Measurements from ENCODE around the gene LPAR3. TPM values are rescaled to one million over a fixed set of nuclear protein-coding genes. Genes with fewer than 3 reads are reported as not detected.
A peak's percentile ranks its signal among the peaks of the same experiment; 100 is the strongest.

The LPAR3 gene
- total and polyA plus RNA-seq, 2 of the 4 experiments (the other 2 are of a cell fraction) = 0.09 to 0.18 TPM

GRCh38 chr1:84855691-84856630, 37.0 kb downstream of the LPAR3 start (continued):
- TF ChIP-seq ELK1 (IDR thresholded peaks at IDR 0.05; ENCODE audit: borderline replicate concordance, low read depth, low read length) = no peak

GRCh38 chr1:84855168-84855567, 37.8 kb downstream of the LPAR3 start:
- Histone ChIP-seq H3K18ac (ENCODE audit: low read depth, low read length) (no peak overlapping the region), H3K9me1 (ENCODE audit: insufficient read depth, low read length) (peaks cover 23% of the 10 kb centered on the region), H3K79me1 (ENCODE audit: low read depth in 1 of 2, low read length in 2 of 2) (peaks cover 0 to 3% of the 10 kb centered on the region in 2 experiments; a peak in 1 of 4 replicates), H3K4ac (ENCODE audit: low read depth, low read length) (peak overlapping the region; percentile 69), H3K9ac (ENCODE audit: low read depth, low read length) (no peak overlapping the region), H3K56ac (ENCODE audit: extremely low read depth, insufficient read depth, low read length) (no peak overlapping the region), H3K4me2 (ENCODE audit: low read depth, low read length) (no peak overlapping the region), H4K8ac (ENCODE audit: low read depth in 2 of 2, low read length in 2 of 2) (peak overlapping the region in 1 of 2 experiments; percentile 22; a peak in 1 of 4 replicates), H2BK20ac (ENCODE audit: low read depth, low read length) (peak overlapping the region; percentile 54; the same call in 1 of the 2 replicates), H3K4me3 (ENCODE audit: insufficient read depth, low read depth, low read length) (no peak overlapping the region), H2BK15ac (ENCODE audit: low read depth, low read length) (peak overlapping the region; percentile 72; the same call in 1 of the 3 replicates), H3K36me3 (ENCODE audit: control insufficient read depth, insufficient read depth, low read length) (no peaks in the 10 kb centered on the region), H3K23ac (ENCODE audit: low read depth, low read length) (no peak overlapping the region), H2AFZ (replicated peaks; ENCODE audit: low read length, poor library complexity) (no peak overlapping the region), H4K91ac (ENCODE audit: insufficient read depth, low read depth, low read length) (peak overlapping the region; percentile 53), H3K14ac (replicated peaks; ENCODE audit: low read depth, low read length) (peak overlapping the region; percentile 62), H3K27ac (ENCODE audit: insufficient read depth, low read length) (no peak overlapping the region), H4K20me1 (ENCODE audit: insufficient read depth, low read length) (no peaks in the 10 kb centered on the region), H2BK5ac (ENCODE audit: low read depth, low read length, poor library complexity, severe bottlenecking) (no peak overlapping the region), H3K4me1 (ENCODE audit: control insufficient read depth, insufficient read depth, low read length) (peaks cover 13% of the 10 kb centered on the region), H4K5ac (ENCODE audit: low read depth, low read length) (no peak overlapping the region), H2AK5ac (ENCODE audit: low read depth, low read length) (peak overlapping the region; percentile 93), H2AK9ac (replicated peaks; ENCODE audit: low read depth, low read length, poor library complexity) (no peak overlapping the region), H3K27me3 (ENCODE audit: control insufficient read depth, insufficient read depth, low read length) (no peaks in the 10 kb centered on the region), H3K9me3 (ENCODE audit: control insufficient read depth, insufficient read depth, low read length) (no peaks in the 10 kb centered on the region), H2BK120ac (ENCODE audit: low read depth, low read length) (peak overlapping the region; percentile 42; the same call in 1 of the 2 replicates)
- TF ChIP-seq POLR2A (IDR thresholded peaks at IDR 0.05; ENCODE audit: low read depth, low read length) (no peak), ELK1 (IDR thresholded peaks at IDR 0.05; ENCODE audit: borderline replicate concordance, low read depth, low read length) (no peak), CEBPB (IDR thresholded peaks at IDR 0.05; ENCODE audit: low read depth, low read length) (no peak), MAFK (IDR thresholded peaks at IDR 0.05; ENCODE audit: low read depth, low read length) (no peak)
- ATAC-seq (ENCODE audit: low read depth) = no peak
- ChIA-PET CTCF (no interaction called here), POLR2A (ENCODE audit: unreplicated experiment) (no interaction called here)
- intact Hi-C loops (cut with micrococcal nuclease) = no loop called here
- DNase-seq = peak; percentile 41
- no TSS peak for BruUV-seq (replicated peaks)
- in situ Hi-C loops (cut with MboI; ENCODE audit: low sequenced_read_pairs) = no loop called here
- WGBS, 2 experiments (ENCODE audit: extremely low coverage in 2 of 2, insufficient read length in 1 of 2) = 100% methylated on average over 1 of the region's 3 CpGs; no CpG with 5 or more reads in 1 of the 2 experiments
- dilution Hi-C loops (cut with HindIII; ENCODE audit: low sequenced_read_pairs, unreplicated experiment) = no loop called here

Data from IMR-90 (cell line).